ENCODE results near the gene SHBG. TPM values are rescaled to one million over a fixed set of nuclear protein-coding genes. Genes with fewer than 3 reads are reported as not detected.

SHBG gene, protein sequence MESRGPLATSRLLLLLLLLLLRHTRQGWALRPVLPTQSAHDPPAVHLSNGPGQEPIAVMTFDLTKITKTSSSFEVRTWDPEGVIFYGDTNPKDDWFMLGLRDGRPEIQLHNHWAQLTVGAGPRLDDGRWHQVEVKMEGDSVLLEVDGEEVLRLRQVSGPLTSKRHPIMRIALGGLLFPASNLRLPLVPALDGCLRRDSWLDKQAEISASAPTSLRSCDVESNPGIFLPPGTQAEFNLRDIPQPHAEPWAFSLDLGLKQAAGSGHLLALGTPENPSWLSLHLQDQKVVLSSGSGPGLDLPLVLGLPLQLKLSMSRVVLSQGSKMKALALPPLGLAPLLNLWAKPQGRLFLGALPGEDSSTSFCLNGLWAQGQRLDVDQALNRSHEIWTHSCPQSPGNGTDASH
- total RNA-seq (2022) (0.35 and 1.1 TPM in 2 replicates), Bru-seq, nascent RNA (percentile 16 among the genes with signal in this experiment), BruChase-seq, experiment 1, labeled RNA remaining after a 6-hour chase (percentile 10 among the genes with signal in this experiment), BruChase-seq, experiment 2, labeled RNA remaining after a 2-hour chase (percentile 15 among the genes with signal in this experiment)
- long read RNA-seq, result 0 reads

GRCh38 chr17:7629939-7630571, at the start of gene SHBG:
Gene SHBG (plus strand): TSS chr17:7630135. CDS start chr17:7630173, 38 bp downstream.
- H3K4me1 Mint-ChIP-seq (ENCODE audit: insufficient read depth, unreplicated experiment), result no peaks in the 10 kb centered on the region
- H3K36me3 Mint-ChIP-seq (ENCODE audit: insufficient read depth, unreplicated experiment), result peaks cover 12% of the 10 kb centered on the region
- H3K4me3 Mint-ChIP-seq (ENCODE audit: unreplicated experiment), result no peak within 1 kb of the TSS
- no peaks in the 10 kb centered on the region for H3K9me3 Mint-ChIP-seq (ENCODE audit: unreplicated experiment)
- no peaks in the 10 kb centered on the region for H3K27me3 Mint-ChIP-seq (ENCODE audit: insufficient read depth, unreplicated experiment)
- CTCF ChIA-PET, result interaction anchor here (0.6 to 0.9 kb wide), 4 partner anchors 15 to 193 kb away, joined by 3 to 5 read pairs (median 3); partner anchors contain the start of gene FXR2
- TF ChIP-seq, protein P1, sequence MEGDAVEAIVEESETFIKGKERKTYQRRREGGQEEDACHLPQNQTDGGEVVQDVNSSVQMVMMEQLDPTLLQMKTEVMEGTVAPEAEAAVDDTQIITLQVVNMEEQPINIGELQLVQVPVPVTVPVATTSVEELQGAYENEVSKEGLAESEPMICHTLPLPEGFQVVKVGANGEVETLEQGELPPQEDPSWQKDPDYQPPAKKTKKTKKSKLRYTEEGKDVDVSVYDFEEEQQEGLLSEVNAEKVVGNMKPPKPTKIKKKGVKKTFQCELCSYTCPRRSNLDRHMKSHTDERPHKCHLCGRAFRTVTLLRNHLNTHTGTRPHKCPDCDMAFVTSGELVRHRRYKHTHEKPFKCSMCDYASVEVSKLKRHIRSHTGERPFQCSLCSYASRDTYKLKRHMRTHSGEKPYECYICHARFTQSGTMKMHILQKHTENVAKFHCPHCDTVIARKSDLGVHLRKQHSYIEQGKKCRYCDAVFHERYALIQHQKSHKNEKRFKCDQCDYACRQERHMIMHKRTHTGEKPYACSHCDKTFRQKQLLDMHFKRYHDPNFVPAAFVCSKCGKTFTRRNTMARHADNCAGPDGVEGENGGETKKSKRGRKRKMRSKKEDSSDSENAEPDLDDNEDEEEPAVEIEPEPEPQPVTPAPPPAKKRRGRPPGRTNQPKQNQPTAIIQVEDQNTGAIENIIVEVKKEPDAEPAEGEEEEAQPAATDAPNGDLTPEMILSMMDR (IDR thresholded peaks at IDR 0.05; ENCODE audit: unreplicated experiment), result no peak
- POLR2A ChIA-PET, result interaction anchor here (0.6 to 12.8 kb wide), 3 partner anchors 15 to 57 kb away, joined by 3 to 208 read pairs (median 3); partner anchors contain the start of genes TP53 and WRAP53
- DNase-seq (ENCODE audit: unreplicated experiment), result no peak
- intact Hi-C loops (cut with micrococcal nuclease), result no loop called here
- no peak within 1 kb of the TSS for H3K27ac Mint-ChIP-seq (ENCODE audit: low read depth, unreplicated experiment)
- BruUV-seq (replicated peaks), result no TSS peak

GRCh38 chr17:7580604-7581575, 49.0 kb upstream of the SHBG start:
- no TSS peak for BruUV-seq (replicated peaks)
- no peak for DNase-seq (ENCODE audit: unreplicated experiment)
- Mint-ChIP-seq H3K36me3 (ENCODE audit: insufficient read depth, unreplicated experiment) (peaks cover 61% of the 10 kb centered on the region), H3K9me3 (ENCODE audit: unreplicated experiment) (no peaks in the 10 kb centered on the region), H3K27me3 (ENCODE audit: insufficient read depth, unreplicated experiment) (no peaks in the 10 kb centered on the region), H3K27ac (ENCODE audit: low read depth, unreplicated experiment) (peak overlapping the region; percentile 86), H3K4me1 (ENCODE audit: insufficient read depth, unreplicated experiment) (peaks cover 41% of the 10 kb centered on the region), H3K4me3 (ENCODE audit: unreplicated experiment) (no peak overlapping the region)
- ChIA-PET CTCF (interaction anchor here (0.6 to 6.4 kb wide), 5 partner anchors 8 to 269 kb away, joined by 3 to 59 read pairs (median 3); partner anchors contain the start of gene SOX15), POLR2A (interaction anchor here (0.6 to 14.9 kb wide), 8 partner anchors 7 to 106 kb away, joined by 3 to 294 read pairs (median 12); partner anchors contain the start of genes FXR2, MPDU1, SOX15 and TP53)
- TF ChIP-seq, protein P1 (IDR thresholded peaks at IDR 0.05; ENCODE audit: unreplicated experiment), result no peak
- intact Hi-C loops (cut with micrococcal nuclease), result no loop called here

GRCh38 chr17:7582396-7583252, 47.3 kb upstream of the SHBG start:
- ChIA-PET POLR2A (interaction anchor here (0.7 to 14.9 kb wide), 16 partner anchors 5 to 362 kb away, joined by 3 to 303 read pairs (median 10); partner anchors contain the start of genes CD68, FXR2, MPDU1 and POLR2A), CTCF (interaction anchor here (0.6 to 7.7 kb wide), 4 partner anchors 8 to 103 kb away, joined by 3 to 89 read pairs (median 12); partner anchors contain the start of genes TP53 and WRAP53)
- intact Hi-C loops (cut with micrococcal nuclease), result no loop called here
- Mint-ChIP-seq H3K4me3 (ENCODE audit: unreplicated experiment) (peak overlapping the region; percentile 93), H3K27me3 (ENCODE audit: insufficient read depth, unreplicated experiment) (no peaks in the 10 kb centered on the region), H3K9me3 (ENCODE audit: unreplicated experiment) (no peaks in the 10 kb centered on the region), H3K27ac (ENCODE audit: low read depth, unreplicated experiment) (peak overlapping the region; percentile 100), H3K36me3 (ENCODE audit: insufficient read depth, unreplicated experiment) (peaks cover 54% of the 10 kb centered on the region), H3K4me1 (ENCODE audit: insufficient read depth, unreplicated experiment) (peaks cover 53% of the 10 kb centered on the region)
- TF ChIP-seq, protein P1 (IDR thresholded peaks at IDR 0.05; ENCODE audit: unreplicated experiment), result no peak
- DNase-seq (ENCODE audit: unreplicated experiment), result no peak
- no TSS peak for BruUV-seq (replicated peaks)

Measured in MCF 10A (cell line).